ENCODE data around the gene NRXN3. TPM values are rescaled to one million over a fixed set of nuclear protein-coding genes. Genes with fewer than 3 reads are reported as not detected.

NRXN3 gene
- polyA plus RNA-seq, 1 experiment, result 1.1 TPM

DNA sequence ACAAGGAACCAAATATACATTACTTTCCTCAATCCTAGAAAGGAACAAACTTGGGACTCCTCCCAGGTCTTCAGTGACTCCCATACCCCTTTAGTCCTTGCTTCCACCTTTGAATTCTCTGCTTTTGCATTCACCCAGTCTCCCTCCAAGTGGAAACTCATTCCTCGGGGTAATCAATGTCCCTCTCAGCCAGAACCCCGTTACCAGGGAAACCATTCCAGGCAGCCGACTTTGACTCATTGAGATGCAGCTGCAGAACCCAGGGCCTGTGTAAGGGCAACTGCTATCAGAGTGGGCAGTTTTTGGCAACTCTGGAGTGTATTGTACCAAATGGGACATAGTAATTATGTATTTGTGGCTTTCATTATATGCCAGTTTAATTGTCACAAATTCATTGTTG, 186.2 kb downstream of the NRXN3 start:
- CTCF ChIA-PET, result no interaction called here
- TF ChIP-seq, protein P1, sequence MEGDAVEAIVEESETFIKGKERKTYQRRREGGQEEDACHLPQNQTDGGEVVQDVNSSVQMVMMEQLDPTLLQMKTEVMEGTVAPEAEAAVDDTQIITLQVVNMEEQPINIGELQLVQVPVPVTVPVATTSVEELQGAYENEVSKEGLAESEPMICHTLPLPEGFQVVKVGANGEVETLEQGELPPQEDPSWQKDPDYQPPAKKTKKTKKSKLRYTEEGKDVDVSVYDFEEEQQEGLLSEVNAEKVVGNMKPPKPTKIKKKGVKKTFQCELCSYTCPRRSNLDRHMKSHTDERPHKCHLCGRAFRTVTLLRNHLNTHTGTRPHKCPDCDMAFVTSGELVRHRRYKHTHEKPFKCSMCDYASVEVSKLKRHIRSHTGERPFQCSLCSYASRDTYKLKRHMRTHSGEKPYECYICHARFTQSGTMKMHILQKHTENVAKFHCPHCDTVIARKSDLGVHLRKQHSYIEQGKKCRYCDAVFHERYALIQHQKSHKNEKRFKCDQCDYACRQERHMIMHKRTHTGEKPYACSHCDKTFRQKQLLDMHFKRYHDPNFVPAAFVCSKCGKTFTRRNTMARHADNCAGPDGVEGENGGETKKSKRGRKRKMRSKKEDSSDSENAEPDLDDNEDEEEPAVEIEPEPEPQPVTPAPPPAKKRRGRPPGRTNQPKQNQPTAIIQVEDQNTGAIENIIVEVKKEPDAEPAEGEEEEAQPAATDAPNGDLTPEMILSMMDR (IDR thresholded peaks at IDR 0.05; ENCODE audit: low read depth, low read length), result no peak
- peaks cover 23% of the 10 kb centered on the region for H3K9me3 ChIP-seq (ENCODE audit: control insufficient read depth, insufficient read depth, low read length)

DNA sequence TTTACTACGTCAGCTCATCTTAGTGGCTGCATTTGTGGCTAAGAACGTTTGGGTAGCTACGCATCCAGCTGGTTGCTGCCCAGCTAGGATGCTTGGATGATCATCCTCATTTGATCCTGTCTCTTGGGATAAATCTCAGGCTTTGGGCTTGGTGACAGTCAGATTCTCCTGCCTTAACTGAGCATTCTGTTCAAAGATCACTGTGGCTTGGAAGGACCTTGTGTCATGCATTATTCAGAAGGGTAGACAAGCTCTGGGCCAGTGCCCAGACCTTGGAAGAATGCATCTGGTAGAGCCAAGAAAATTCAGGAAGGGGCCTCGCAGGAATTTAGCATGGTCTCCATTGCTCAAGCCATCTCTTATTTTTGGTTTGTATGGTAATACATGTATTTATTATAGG, 188.4 kb downstream of the NRXN3 start:
- H3K27ac ChIP-seq (ENCODE audit: low read depth, low read length), result no peak overlapping the region
- no peak for DNase-seq (ENCODE audit: low read depth, low spot score)
- H3K9me3 ChIP-seq (ENCODE audit: control insufficient read depth, insufficient read depth, low read length), result peaks cover 21% of the 10 kb centered on the region
- CTCF ChIA-PET, result no interaction called here
- H3K27me3 ChIP-seq (ENCODE audit: control insufficient read depth, insufficient read depth, low read length), result no peaks in the 10 kb centered on the region
- no peak overlapping the region for H3K4me3 ChIP-seq (ENCODE audit: low read depth, low read length)
- TF ChIP-seq, protein P1 (IDR thresholded peaks at IDR 0.05; ENCODE audit: low read depth, low read length), result no peak
- POLR2A ChIA-PET, result no interaction called here

More for the DNA sequence above, 186.2 kb downstream of the NRXN3 start:
- H3K27me3 ChIP-seq (ENCODE audit: control insufficient read depth, insufficient read depth, low read length), result no peaks in the 10 kb centered on the region
- POLR2A ChIA-PET, result no interaction called here
- DNase-seq (ENCODE audit: low read depth, low spot score), result no peak
- H3K4me3 ChIP-seq (ENCODE audit: low read depth, low read length), result no peak overlapping the region
- no peak overlapping the region for H3K27ac ChIP-seq (ENCODE audit: low read depth, low read length)

DNA sequence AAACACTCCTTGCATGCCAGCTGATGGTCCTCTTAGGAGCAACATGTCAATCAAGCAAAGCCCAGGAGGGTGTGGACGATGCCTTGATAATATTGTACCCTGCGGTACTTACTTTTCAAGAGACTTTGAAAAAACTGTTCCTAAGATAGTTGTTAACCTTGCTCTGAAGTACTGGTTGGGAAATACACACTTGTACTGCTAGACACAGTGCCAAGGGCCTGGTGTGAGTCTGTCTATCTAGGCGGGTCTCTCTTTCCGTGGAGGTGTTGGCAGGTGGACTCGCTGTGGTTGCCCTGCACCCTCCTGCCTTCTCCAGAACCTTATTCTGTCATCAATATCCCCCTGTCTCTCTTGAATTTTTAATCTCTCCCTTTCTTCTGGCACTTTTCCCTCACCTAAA, 189.4 kb downstream of the NRXN3 start:
- ChIA-PET POLR2A (no interaction called here), CTCF (no interaction called here)
- TF ChIP-seq, protein P1 (IDR thresholded peaks at IDR 0.05; ENCODE audit: low read depth, low read length), result no peak
- DNase-seq (ENCODE audit: low read depth, low spot score), result no peak
- Histone ChIP-seq H3K27me3 (ENCODE audit: control insufficient read depth, insufficient read depth, low read length) (no peaks in the 10 kb centered on the region), H3K9me3 (ENCODE audit: control insufficient read depth, insufficient read depth, low read length) (peaks cover 21% of the 10 kb centered on the region), H3K27ac (ENCODE audit: low read depth, low read length) (no peak overlapping the region), H3K4me3 (ENCODE audit: low read depth, low read length) (no peak overlapping the region)

DNA sequence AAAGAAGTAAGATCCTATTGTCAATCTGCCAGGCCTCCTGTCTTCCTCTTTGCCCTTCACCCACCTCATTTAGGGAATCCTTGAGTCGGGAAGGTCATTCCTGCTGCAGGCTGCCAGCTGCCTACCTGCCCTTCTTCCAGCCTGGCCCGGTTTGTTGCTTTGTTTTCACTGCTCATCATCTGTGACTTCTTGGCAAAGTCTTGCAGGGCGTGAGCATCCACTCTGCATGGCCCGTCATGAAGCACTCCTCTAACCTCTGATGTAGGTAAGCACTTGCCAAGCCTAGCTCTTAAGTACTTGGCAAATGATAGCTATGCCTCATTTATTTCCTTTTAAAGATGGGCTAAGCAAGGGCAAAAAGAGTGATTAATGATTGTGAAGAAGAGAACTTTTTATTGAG, 192.8 kb downstream of the NRXN3 start:
- no peak for DNase-seq (ENCODE audit: low read depth, low spot score)
- H3K27ac ChIP-seq (ENCODE audit: low read depth, low read length), result no peak overlapping the region
- no peaks in the 10 kb centered on the region for H3K27me3 ChIP-seq (ENCODE audit: control insufficient read depth, insufficient read depth, low read length)
- peaks cover 17% of the 10 kb centered on the region; the same call in 1 of the 2 replicates for H3K9me3 ChIP-seq (ENCODE audit: control insufficient read depth, insufficient read depth, low read length)
- H3K4me3 ChIP-seq (ENCODE audit: low read depth, low read length), result no peak overlapping the region
- ChIA-PET POLR2A (no interaction called here), CTCF (no interaction called here)
- TF ChIP-seq, protein P1 (IDR thresholded peaks at IDR 0.05; ENCODE audit: low read depth, low read length), result no peak

DNA sequence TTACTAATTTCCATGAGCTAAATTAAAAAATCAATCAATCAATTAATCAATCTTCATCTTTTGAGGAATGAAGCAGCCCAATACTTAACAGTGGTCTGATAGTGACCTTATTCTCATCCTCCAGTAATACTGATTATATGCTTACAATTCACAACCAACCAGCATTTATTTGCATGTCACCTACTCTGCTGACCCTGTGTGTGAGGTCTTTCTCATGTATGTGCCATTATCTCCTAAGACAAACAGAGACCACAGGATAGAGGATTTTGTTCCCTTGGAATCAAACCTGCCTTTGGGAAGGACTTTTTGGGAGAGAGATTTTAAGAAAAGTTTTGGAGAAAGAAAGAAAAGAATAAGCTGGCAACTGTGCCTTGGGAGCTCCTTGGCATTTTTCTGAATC, 197.2 kb downstream of the NRXN3 start:
- H3K9me3 ChIP-seq (ENCODE audit: control insufficient read depth, insufficient read depth, low read length), result peaks cover 12% of the 10 kb centered on the region; the same call in 1 of the 2 replicates
- CTCF ChIA-PET, result no interaction called here
- H3K27ac ChIP-seq (ENCODE audit: low read depth, low read length), result no peak overlapping the region
- TF ChIP-seq, protein P1 (IDR thresholded peaks at IDR 0.05; ENCODE audit: low read depth, low read length), result no peak
- H3K4me3 ChIP-seq (ENCODE audit: low read depth, low read length), result no peak overlapping the region
- no peak for DNase-seq (ENCODE audit: low read depth, low spot score)
- no peaks in the 10 kb centered on the region for H3K27me3 ChIP-seq (ENCODE audit: control insufficient read depth, insufficient read depth, low read length)
- POLR2A ChIA-PET, result no interaction called here

All from AG04450 (cell line).